PFSK-1 (cell line): ENCODE data around the gene CENPM.

Source experiments
- FOXP2 ChIP-seq: optimal IDR thresholded peaks from 2 replicates; pipeline ENCODE3; 2011; ENCODE audit warnings: borderline replicate concordance, control low read depth, inconsistent platforms; ENCODE audit not compliant: insufficient read depth; ENCODE audit errors: extremely low read length, extremely low read depth
- POLR2AphosphoS5 ChIP-seq: IDR thresholded peaks from 2 replicates; pipeline ENCODE4 v1.6.1; 2012; ENCODE audit warnings: low read depth, mild to moderate bottlenecking, control low read depth, low read length, moderate library complexity
- SIN3A ChIP-seq: IDR thresholded peaks from 2 replicates; pipeline ENCODE4 v1.6.1; 2012; ENCODE audit warnings: mild to moderate bottlenecking, low read length, moderate library complexity, borderline replicate concordance; ENCODE audit not compliant: insufficient read depth
- TAF1 ChIP-seq: IDR thresholded peaks from 2 replicates; pipeline ENCODE4 v1.6.1; 2012; ENCODE audit warnings: low read length, control low read depth, borderline replicate concordance; ENCODE audit not compliant: insufficient read depth
- TF ChIP-seq, protein P1 (sequence below), 2 experiments: IDR thresholded peaks; 2 replicates each; pipeline versions ENCODE4 v1.6.1 to v1.8.0; 2011 to 2012; ENCODE audit warnings: low read depth in 2 of 2, low read length in 2 of 2, control low read depth in 1 of 2, inconsistent platforms in 1 of 2, mild to moderate bottlenecking in 1 of 2, moderate library complexity in 1 of 2; ENCODE audit not compliant: insufficient read depth in 1 of 2

Gene CENPM

DNA sequence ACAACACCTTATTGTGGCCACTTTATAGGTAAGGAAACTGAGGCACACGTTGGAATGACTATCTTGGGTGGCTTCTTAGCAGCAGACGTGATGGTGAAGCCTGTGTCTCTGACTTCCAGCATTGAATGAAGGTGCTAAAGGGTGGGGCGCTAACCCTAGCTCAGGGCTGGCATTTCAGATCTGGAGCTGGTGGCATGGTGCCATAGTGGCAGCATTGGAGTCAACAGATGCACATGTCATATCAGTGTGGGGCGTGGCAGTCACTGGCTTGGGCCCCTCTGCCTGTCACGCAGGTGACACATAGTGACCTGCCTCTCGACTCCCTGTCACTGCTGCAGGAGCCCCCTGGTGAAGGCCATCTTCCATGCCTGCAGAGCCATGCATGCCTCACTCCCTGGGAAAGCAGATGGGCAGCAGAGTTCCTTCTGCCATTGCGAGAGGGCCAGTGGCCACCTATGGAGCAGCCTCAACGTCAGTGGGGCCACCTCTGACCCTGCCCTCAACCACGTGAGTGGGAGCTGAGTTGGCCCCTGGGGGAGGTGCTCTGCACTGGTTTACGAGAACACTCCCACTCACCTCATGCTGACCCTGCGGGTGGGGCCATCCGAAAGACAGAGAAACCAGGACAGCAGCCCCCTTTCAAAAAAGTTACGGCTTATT is 46.8 kb downstream of the CENPM start:
- TF ChIP-seq TAF1, result no peak
- TF ChIP-seq, protein P1, sequence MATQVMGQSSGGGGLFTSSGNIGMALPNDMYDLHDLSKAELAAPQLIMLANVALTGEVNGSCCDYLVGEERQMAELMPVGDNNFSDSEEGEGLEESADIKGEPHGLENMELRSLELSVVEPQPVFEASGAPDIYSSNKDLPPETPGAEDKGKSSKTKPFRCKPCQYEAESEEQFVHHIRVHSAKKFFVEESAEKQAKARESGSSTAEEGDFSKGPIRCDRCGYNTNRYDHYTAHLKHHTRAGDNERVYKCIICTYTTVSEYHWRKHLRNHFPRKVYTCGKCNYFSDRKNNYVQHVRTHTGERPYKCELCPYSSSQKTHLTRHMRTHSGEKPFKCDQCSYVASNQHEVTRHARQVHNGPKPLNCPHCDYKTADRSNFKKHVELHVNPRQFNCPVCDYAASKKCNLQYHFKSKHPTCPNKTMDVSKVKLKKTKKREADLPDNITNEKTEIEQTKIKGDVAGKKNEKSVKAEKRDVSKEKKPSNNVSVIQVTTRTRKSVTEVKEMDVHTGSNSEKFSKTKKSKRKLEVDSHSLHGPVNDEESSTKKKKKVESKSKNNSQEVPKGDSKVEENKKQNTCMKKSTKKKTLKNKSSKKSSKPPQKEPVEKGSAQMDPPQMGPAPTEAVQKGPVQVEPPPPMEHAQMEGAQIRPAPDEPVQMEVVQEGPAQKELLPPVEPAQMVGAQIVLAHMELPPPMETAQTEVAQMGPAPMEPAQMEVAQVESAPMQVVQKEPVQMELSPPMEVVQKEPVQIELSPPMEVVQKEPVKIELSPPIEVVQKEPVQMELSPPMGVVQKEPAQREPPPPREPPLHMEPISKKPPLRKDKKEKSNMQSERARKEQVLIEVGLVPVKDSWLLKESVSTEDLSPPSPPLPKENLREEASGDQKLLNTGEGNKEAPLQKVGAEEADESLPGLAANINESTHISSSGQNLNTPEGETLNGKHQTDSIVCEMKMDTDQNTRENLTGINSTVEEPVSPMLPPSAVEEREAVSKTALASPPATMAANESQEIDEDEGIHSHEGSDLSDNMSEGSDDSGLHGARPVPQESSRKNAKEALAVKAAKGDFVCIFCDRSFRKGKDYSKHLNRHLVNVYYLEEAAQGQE (IDR thresholded peaks at IDR 0.05; ENCODE audit: insufficient read depth in 1 of 2, low read depth in 2 of 2, low read length in 2 of 2), result no peak
- TF ChIP-seq FOXP2, result no peak
- no peak for TF ChIP-seq SIN3A
- TF ChIP-seq POLR2AphosphoS5, result no peak

DNA sequence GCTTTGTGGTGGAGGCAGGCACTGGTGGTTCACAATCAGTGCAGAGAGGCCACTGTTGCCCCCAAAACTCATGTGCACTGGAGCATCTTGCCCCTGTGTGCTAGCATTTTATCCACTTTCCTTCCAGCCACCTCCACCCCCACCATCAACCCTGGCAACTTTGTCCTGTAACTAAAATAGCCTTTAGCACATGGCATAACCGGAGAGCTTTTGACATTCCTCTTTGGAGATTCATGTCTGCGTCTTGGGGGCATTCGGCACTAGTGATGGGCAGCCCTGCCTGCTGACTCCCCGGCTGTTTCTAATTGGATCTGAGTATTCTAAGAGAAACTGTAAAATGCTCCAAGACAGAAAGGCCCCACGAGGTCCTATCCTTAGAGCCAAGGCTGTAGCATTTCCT is 47.8 kb downstream of the CENPM start:
- TF ChIP-seq TAF1 (no peak), SIN3A (no peak), POLR2AphosphoS5 (no peak), FOXP2 (no peak)
- TF ChIP-seq, protein P1 (IDR thresholded peaks at IDR 0.05; ENCODE audit: insufficient read depth in 1 of 2, low read depth in 2 of 2, low read length in 2 of 2), result no peak

DNA sequence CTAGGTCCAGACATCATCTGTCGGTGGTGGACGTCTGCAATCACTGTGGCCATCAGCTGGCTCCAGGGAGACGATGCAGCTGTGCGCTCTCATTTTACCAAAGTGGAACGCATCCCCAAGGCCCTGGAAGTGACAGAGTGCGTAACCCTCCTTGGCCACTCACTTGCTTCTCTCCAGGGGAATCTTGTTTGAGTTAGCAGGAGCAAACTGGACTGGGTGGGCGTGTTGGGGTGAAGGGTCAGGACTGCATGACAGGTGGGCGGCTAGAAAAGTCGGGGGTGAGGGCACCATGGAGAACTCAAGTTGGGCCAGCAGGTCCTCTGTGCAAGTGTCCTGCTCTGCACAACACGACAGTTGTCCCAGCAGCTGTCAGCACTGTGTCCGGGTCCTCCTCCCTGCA is 48.3 kb downstream of the CENPM start:
- TF ChIP-seq, protein P1 (IDR thresholded peaks at IDR 0.05; ENCODE audit: insufficient read depth in 1 of 2, low read depth in 2 of 2, low read length in 2 of 2), result no peak
- no peak for TF ChIP-seq POLR2AphosphoS5
- no peak for TF ChIP-seq FOXP2
- no peak for TF ChIP-seq TAF1
- TF ChIP-seq SIN3A, result no peak

DNA sequence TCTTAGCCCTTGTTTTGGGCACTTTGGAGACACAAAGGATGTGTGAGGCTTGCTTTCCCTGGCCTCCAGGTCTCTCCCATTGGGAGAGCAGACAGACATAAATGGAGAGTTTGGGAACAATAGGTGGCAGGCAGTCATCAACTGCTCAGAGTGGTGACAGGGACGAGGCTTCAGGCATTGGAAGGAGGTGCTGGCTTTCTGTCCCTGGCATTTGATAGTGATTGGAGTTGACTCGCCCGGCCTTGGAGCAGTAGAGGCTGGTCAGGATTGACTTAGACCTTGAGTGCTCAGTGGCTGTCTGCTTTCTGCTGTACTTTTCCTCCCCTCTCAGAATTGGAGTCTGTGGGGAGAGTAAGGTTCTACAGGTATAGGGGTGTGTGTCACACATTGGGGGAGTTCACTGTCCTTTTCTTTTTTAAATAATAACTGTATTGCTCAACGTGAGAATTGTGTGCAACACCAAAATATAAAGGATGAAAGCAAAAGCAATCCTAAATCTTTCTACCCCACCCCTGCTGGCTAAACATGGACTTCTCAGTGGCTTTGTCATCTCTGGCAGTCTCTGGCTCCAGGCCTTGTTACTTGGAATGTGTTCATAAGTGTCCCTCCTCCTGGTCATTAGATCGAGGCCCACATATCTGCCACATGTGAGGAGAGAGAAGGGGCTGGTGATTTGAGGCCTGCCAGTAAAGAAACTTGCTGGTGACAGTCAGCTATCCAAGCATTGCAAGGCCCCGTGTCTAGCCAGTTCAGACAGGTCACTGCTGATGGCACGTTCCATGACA is 53.2 kb downstream of the CENPM start:
- TF ChIP-seq FOXP2 (no peak), TAF1 (no peak), POLR2AphosphoS5 (no peak), SIN3A (no peak)
- TF ChIP-seq, protein P1 (IDR thresholded peaks at IDR 0.05; ENCODE audit: insufficient read depth in 1 of 2, low read depth in 2 of 2, low read length in 2 of 2), result no peak
